WTC11 (cell line): ENCODE measurements around the gene ZNF212. TPM values are rescaled to one million over a fixed set of nuclear protein-coding genes. Genes with fewer than 3 reads are reported as not detected.
A peak's percentile ranks its signal among the peaks of the same experiment; 100 is the strongest.

ENCODE experiments used
- ATAC-seq: fragments of 200-7000 bp; cut with Tn5 transposase; 2 replicates; pipeline ENCODE4 v1.10.0; 2021; ENCODE audit warnings: mild to moderate bottlenecking, moderate library complexity
- CTCF ChIA-PET: fragments of 300-600 bp; sonication (Branson Sonifier 250); formaldehyde crosslinking; loops from one replicate; lab custom pipeline; 2021; ENCODE audit warnings: antibody characterized with exemption; lab: Charles Lee
- POLR2A ChIA-PET: fragments of 350-600 bp; sonication (Branson Sonifier 250); formaldehyde crosslinking; loops from one replicate; lab custom pipeline; 2021; ENCODE audit warnings: antibody characterized with exemption; lab: Charles Lee
- DNase-seq: peaks from one replicate; pipeline ENCODE4 v3.0.0; 2021; ENCODE audit warnings: low spot score
- H3K27ac Mint-ChIP-seq: 2 replicates; pipeline ENCODE4 v1.8.0; 2021; ENCODE audit warnings: mixed read lengths
- H3K27me3 Mint-ChIP-seq: 2 replicates; pipeline ENCODE4 v1.8.0; 2021; ENCODE audit warnings: low read depth, mild to moderate bottlenecking, moderate library complexity, mixed read lengths
- H3K36me3 Mint-ChIP-seq: 2 replicates; pipeline ENCODE4 v1.8.0; 2021; ENCODE audit warnings: mixed read lengths
- H3K4me1 Mint-ChIP-seq: 2 replicates; pipeline ENCODE4 v1.8.0; 2022; ENCODE audit warnings: mixed read lengths
- H3K4me3 Mint-ChIP-seq: 2 replicates; pipeline ENCODE4 v1.8.0; 2021; ENCODE audit warnings: mild to moderate bottlenecking, moderate library complexity, mixed read lengths
- H3K9me3 Mint-ChIP-seq: 2 replicates; pipeline ENCODE4 v1.8.0; 2021; ENCODE audit warnings: mixed read lengths
- ARID4B ChIP-seq: sonication (generic); formaldehyde crosslinking; IDR thresholded peaks from 2 replicates; pipeline ENCODE4 v1.8.0; 2023; ENCODE audit warnings: missing genetic modification reagents, mild to moderate bottlenecking, borderline replicate concordance
- ATF2 ChIP-seq: sonication (generic); formaldehyde crosslinking; IDR thresholded peaks from 2 replicates; pipeline ENCODE4 v1.8.1; 2022; ENCODE audit warnings: low read depth, missing genetic modification reagents, borderline replicate concordance
- IRF1 ChIP-seq: sonication (generic); formaldehyde crosslinking; IDR thresholded peaks from 2 replicates; pipeline ENCODE4 v1.8.0; 2023; ENCODE audit warnings: missing genetic modification reagents
- MYBL2 ChIP-seq: sonication (generic); formaldehyde crosslinking; IDR thresholded peaks from 2 replicates; pipeline ENCODE4 v1.8.1; 2023; ENCODE audit warnings: mild to moderate bottlenecking, moderate library complexity, missing genetic modification reagents
- NR1H2 ChIP-seq: sonication (generic); formaldehyde crosslinking; IDR thresholded peaks from 2 replicates; pipeline ENCODE4 v1.9.0; 2021; ENCODE audit warnings: mild to moderate bottlenecking, moderate library complexity, missing genetic modification reagents
- NR2C2 ChIP-seq: sonication (generic); formaldehyde crosslinking; IDR thresholded peaks from 2 replicates; pipeline ENCODE4 v1.8.0; 2022; ENCODE audit warnings: mild to moderate bottlenecking, missing genetic modification reagents
- PREB ChIP-seq: sonication (generic); formaldehyde crosslinking; IDR thresholded peaks from 2 replicates; pipeline ENCODE4 v1.8.1; 2022; ENCODE audit warnings: mild to moderate bottlenecking, missing genetic modification reagents, moderate library complexity, borderline replicate concordance
- TP53 ChIP-seq: sonication (generic); formaldehyde crosslinking; IDR thresholded peaks from 2 replicates; pipeline ENCODE4 v1.8.1; 2023; ENCODE audit warnings: mild to moderate bottlenecking, missing genetic modification reagents
- USF2 ChIP-seq: sonication (generic); formaldehyde crosslinking; IDR thresholded peaks from 2 replicates; pipeline ENCODE4 v1.8.1; 2023; ENCODE audit warnings: mild to moderate bottlenecking, missing genetic modification reagents, moderate library complexity
- ZNF121 ChIP-seq: sonication (generic); formaldehyde crosslinking; IDR thresholded peaks from 2 replicates; pipeline ENCODE4 v1.8.0; 2023; ENCODE audit warnings: missing genetic modification reagents
- ZNF138 ChIP-seq: sonication (generic); formaldehyde crosslinking; conservative IDR thresholded peaks from 2 replicates; pipeline ENCODE4 v1.8.1; 2022; ENCODE audit warnings: mild to moderate bottlenecking, moderate library complexity, missing genetic modification reagents
- ZNF232 ChIP-seq: sonication (generic); formaldehyde crosslinking; IDR thresholded peaks from 2 replicates; pipeline ENCODE4 v1.8.0; 2022; ENCODE audit warnings: mild to moderate bottlenecking, missing genetic modification reagents
- ZNF423 ChIP-seq: fragments of 250-450 bp; sonication (Bioruptor Pico); IDR thresholded peaks from 2 replicates; pipeline ENCODE4 v2.1.2; 2022; ENCODE audit warnings: mild to moderate bottlenecking, moderate library complexity
- ZNF512 ChIP-seq: sonication (generic); formaldehyde crosslinking; IDR thresholded peaks from 2 replicates; pipeline ENCODE4 v1.8.1; 2022; ENCODE audit warnings: missing genetic modification reagents, borderline replicate concordance
- total RNA-seq: library from RNA; stranded (reverse); gene quantifications from 3 replicates; pipeline ENCODE4 v1.2.3, GENCODE V29; 2021
- TF ChIP-seq, protein P1 (sequence below): sonication (generic); formaldehyde crosslinking; IDR thresholded peaks from 2 replicates; pipeline ENCODE4 v1.8.1; 2022; ENCODE audit warnings: low read depth, mild to moderate bottlenecking, moderate library complexity, missing genetic modification reagents, borderline replicate concordance
- TF ChIP-seq, protein P2 (sequence below): sonication (generic); formaldehyde crosslinking; IDR thresholded peaks from 2 replicates; pipeline ENCODE4 v1.8.1; 2023; ENCODE audit warnings: mild to moderate bottlenecking, moderate library complexity, missing genetic modification reagents
- TF ChIP-seq, protein P3 (sequence below): fragments of 200-600 bp; IDR thresholded peaks from 2 replicates; pipeline ENCODE4 v1.8.0; 2022; ENCODE audit warnings: antibody characterized with exemption

ZNF212 gene
- total RNA-seq, 1 experiment from 2014 or later: 23.0 TPM

GRCh38 chr7:149196151-149196704 lies 43.2 kb upstream of the ZNF212 start:
- no peak for TF ChIP-seq ZNF138
- no peak for TF ChIP-seq ZNF512 (CRISPR knock-in tag)
- TF ChIP-seq, protein P1, sequence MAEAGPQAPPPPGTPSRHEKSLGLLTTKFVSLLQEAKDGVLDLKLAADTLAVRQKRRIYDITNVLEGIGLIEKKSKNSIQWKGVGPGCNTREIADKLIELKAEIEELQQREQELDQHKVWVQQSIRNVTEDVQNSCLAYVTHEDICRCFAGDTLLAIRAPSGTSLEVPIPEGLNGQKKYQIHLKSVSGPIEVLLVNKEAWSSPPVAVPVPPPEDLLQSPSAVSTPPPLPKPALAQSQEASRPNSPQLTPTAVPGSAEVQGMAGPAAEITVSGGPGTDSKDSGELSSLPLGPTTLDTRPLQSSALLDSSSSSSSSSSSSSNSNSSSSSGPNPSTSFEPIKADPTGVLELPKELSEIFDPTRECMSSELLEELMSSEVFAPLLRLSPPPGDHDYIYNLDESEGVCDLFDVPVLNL: no peak
- no peak for TF ChIP-seq NR2C2 (CRISPR knock-in tag)
- peak; percentile 83 for TF ChIP-seq ZNF121
- TF ChIP-seq ARID4B (CRISPR knock-in tag): no peak
- no peak for TF ChIP-seq ATF2 (CRISPR knock-in tag)
- Mint-ChIP-seq H3K27ac (peak overlapping the region; percentile 87), H3K9me3 (peaks cover 5% of the 10 kb centered on the region), H3K27me3 (no peaks in the 10 kb centered on the region), H3K4me3 (peak overlapping the region; percentile 88), H3K36me3 (peaks cover 37% of the 10 kb centered on the region), H3K4me1 (peaks cover 13% of the 10 kb centered on the region)
- DNase-seq: no peak
- ChIA-PET CTCF (interaction anchor here (0.5 to 2.5 kb wide), 15 partner anchors 8 to 191 kb away, joined by 3 to 21 read pairs (median 9); partner anchors contain the start of genes ZNF398 and ZNF783), POLR2A (interaction anchor here (0.9 to 2.6 kb wide), 6 partner anchors 8 to 65 kb away, joined by 3 to 14 read pairs (median 8); partner anchors contain the start of genes ZNF398 and ZNF783)
- ATAC-seq: peak; percentile 3; the same call in 1 of the 2 replicates

- Mint-ChIP-seq H3K27ac (peak overlapping the region; percentile 87; the same call in 1 of the 2 replicates), H3K4me1 (peaks cover 13% of the 10 kb centered on the region), H3K9me3 (peaks cover 5% of the 10 kb centered on the region), H3K36me3 (peaks cover 42% of the 10 kb centered on the region), H3K27me3 (no peaks in the 10 kb centered on the region), H3K4me3 (peak overlapping the region; percentile 88)
- ATAC-seq: peak; percentile 12
- POLR2A ChIA-PET: interaction anchor here (0.7 to 1.0 kb wide), 2 partner anchors 9 to 936 kb away, joined by 3 to 7 read pairs; no protein-coding TSS in a partner anchor
- CTCF ChIA-PET: interaction anchor here (1.2 to 2.5 kb wide), 5 partner anchors 8 to 131 kb away, joined by 4 to 15 read pairs (median 9); no protein-coding TSS in a partner anchor
- no peak for DNase-seq
- TF ChIP-seq NR1H2 (CRISPR knock-in tag) (no peak), USF2 (CRISPR knock-in tag) (no peak), IRF1 (CRISPR knock-in tag) (no peak), TP53 (CRISPR knock-in tag) (no peak), ZNF423 (CRISPR knock-in tag) (no peak), MYBL2 (CRISPR knock-in tag) (no peak), ZNF232 (CRISPR knock-in tag) (no peak), PREB (no peak)
- TF ChIP-seq, protein P2, sequence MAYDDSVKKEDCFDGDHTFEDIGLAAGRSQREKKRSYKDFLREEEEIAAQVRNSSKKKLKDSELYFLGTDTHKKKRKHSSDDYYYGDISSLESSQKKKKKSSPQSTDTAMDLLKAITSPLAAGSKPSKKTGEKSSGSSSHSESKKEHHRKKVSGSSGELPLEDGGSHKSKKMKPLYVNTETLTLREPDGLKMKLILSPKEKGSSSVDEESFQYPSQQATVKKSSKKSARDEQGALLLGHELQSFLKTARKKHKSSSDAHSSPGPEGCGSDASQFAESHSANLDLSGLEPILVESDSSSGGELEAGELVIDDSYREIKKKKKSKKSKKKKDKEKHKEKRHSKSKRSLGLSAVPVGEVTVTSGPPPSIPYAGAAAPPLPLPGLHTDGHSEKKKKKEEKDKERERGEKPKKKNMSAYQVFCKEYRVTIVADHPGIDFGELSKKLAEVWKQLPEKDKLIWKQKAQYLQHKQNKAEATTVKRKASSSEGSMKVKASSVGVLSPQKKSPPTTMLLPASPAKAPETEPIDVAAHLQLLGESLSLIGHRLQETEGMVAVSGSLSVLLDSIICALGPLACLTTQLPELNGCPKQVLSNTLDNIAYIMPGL (CRISPR knock-in tag): no peak
- TF ChIP-seq, protein P3, sequence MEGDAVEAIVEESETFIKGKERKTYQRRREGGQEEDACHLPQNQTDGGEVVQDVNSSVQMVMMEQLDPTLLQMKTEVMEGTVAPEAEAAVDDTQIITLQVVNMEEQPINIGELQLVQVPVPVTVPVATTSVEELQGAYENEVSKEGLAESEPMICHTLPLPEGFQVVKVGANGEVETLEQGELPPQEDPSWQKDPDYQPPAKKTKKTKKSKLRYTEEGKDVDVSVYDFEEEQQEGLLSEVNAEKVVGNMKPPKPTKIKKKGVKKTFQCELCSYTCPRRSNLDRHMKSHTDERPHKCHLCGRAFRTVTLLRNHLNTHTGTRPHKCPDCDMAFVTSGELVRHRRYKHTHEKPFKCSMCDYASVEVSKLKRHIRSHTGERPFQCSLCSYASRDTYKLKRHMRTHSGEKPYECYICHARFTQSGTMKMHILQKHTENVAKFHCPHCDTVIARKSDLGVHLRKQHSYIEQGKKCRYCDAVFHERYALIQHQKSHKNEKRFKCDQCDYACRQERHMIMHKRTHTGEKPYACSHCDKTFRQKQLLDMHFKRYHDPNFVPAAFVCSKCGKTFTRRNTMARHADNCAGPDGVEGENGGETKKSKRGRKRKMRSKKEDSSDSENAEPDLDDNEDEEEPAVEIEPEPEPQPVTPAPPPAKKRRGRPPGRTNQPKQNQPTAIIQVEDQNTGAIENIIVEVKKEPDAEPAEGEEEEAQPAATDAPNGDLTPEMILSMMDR: no peak
Measured at GRCh38 chr7:149196705-149197171, 42.7 kb upstream of the ZNF212 start.
